Peyer's patch (tissue), 4 donors: ENCODE results near the gene SMIM12. TPM values are rescaled to one million over a fixed set of nuclear protein-coding genes. Genes with fewer than 3 reads are reported as not detected.
"Not testable (repeated sequence)": the region's sequence is repeated elsewhere in the genome, so short reads cannot be mapped to it uniquely, and the experiment has no call there.

ENCODE experiments used
- DNase-seq, 3 donors: peaks; one replicate each; pipeline ENCODE4 v3.0.0-alpha.2; 2017 to 2019
- H3K27ac ChIP-seq, 4 donors: fragments of 200-600 bp; sonication (generic); one replicate each; pipeline ENCODE4 v1.5.1; 2016 to 2019
- H3K27me3 ChIP-seq, 2 donors: fragments of 200-600 bp; sonication (generic); one replicate each; pipeline ENCODE4 v1.5.1; 2019
- H3K36me3 ChIP-seq, 3 donors: fragments of 200-600 bp; sonication (generic); one replicate each; pipeline ENCODE4 v1.5.1; 2016 to 2019
- H3K4me1 ChIP-seq, 4 donors: fragments of 200-600 bp; sonication (generic); one replicate each; pipeline ENCODE4 v1.5.1; 2016 to 2019
- H3K4me3 ChIP-seq, 4 donors: fragments of 200-600 bp; sonication (generic); 1 replicate in 3 of 4; 2 replicates in 1 of 4; pipeline ENCODE4 v1.5.1; 2016 to 2019; ENCODE audit warnings: mild to moderate bottlenecking in 1 of 4
- H3K9me3 ChIP-seq, 4 donors: fragments of 200-600 bp; sonication (generic); one replicate each; pipeline ENCODE4 v1.5.1; 2016 to 2019; ENCODE audit warnings: mild to moderate bottlenecking in 1 of 4
- CTCF ChIP-seq, 6 experiments: fragments of 450-650 bp in 4 of 6; fragments of 200-600 bp in 2 of 6; sonication (generic) in 1 of 6; IDR thresholded peaks; one replicate each; pipeline ENCODE4 v1.5.1; 2017 to 2019; ENCODE audit warnings: antibody characterized with exemption in 6 of 6, mild to moderate bottlenecking in 3 of 6, moderate library complexity in 1 of 6
- POLR2A ChIP-seq, 2 donors: fragments of 450-650 bp; IDR thresholded peaks; one replicate each; pipeline ENCODE4 v1.5.1; 2017; ENCODE audit warnings: antibody characterized with exemption in 2 of 2, mild to moderate bottlenecking in 2 of 2, moderate library complexity in 2 of 2
- total RNA-seq, 4 donors: library from RNA; depleted of rRNA; stranded (reverse); fragments of >200 nt; gene quantifications; one replicate each; pipeline ENCODE4 v1.1.0, GENCODE V29; 2016

Gene SMIM12
- total RNA-seq, 4 donors from 2014 or later, result 10.7 to 40.3 (median 30.0) TPM

- Histone ChIP-seq H3K4me3 (no peak overlapping the region), H3K36me3 (no peaks in the 10 kb centered on the region), H3K27me3 (no peaks in the 10 kb centered on the region), H3K27ac (no peak overlapping the region), H3K9me3 (no peaks in the 10 kb centered on the region), H3K4me1 (no peaks in the 10 kb centered on the region)
- TF ChIP-seq POLR2A (IDR thresholded peaks at IDR 0.05), result no peak
- no peak for TF ChIP-seq CTCF (IDR thresholded peaks at IDR 0.05)
- DNase-seq, result no peak
These were observed 32.1 kb downstream of the SMIM12 start for GRCh38 chr1:34827341-34827941.

GRCh38 chr1:34825455-34826091 lies 34.0 kb downstream of the SMIM12 start:
- Histone ChIP-seq H3K27ac (no peak overlapping the region), H3K4me3 (no peak overlapping the region), H3K9me3 (no peaks in the 10 kb centered on the region), H3K27me3 (no peaks in the 10 kb centered on the region), H3K36me3 (no peaks in the 10 kb centered on the region), H3K4me1 (no peaks in the 10 kb centered on the region)
- TF ChIP-seq POLR2A (IDR thresholded peaks at IDR 0.05) (no peak), CTCF (IDR thresholded peaks at IDR 0.05) (no peak)
- DNase-seq, result no peak

- Histone ChIP-seq H3K27ac (no peak overlapping the region), H3K9me3 (no peaks in the 10 kb centered on the region), H3K4me3 (no peak overlapping the region), H3K36me3 (no peaks in the 10 kb centered on the region), H3K27me3 (no peaks in the 10 kb centered on the region), H3K4me1 (no peaks in the 10 kb centered on the region)
- TF ChIP-seq POLR2A (IDR thresholded peaks at IDR 0.05) (no peak), CTCF (IDR thresholded peaks at IDR 0.05) (no peak)
- DNase-seq, result no peak
These were observed 34.6 kb downstream of the SMIM12 start for GRCh38 chr1:34824817-34825454.

- DNase-seq, result no peak
- Histone ChIP-seq H3K4me1 (no peaks in the 10 kb centered on the region), H3K36me3 (no peaks in the 10 kb centered on the region), H3K9me3 (no peaks in the 10 kb centered on the region), H3K27ac (no peak overlapping the region), H3K4me3 (no peak overlapping the region), H3K27me3 (no peaks in the 10 kb centered on the region)
- TF ChIP-seq POLR2A (IDR thresholded peaks at IDR 0.05), result no peak
- no peak for TF ChIP-seq CTCF (IDR thresholded peaks at IDR 0.05)
These were observed 37.3 kb downstream of the SMIM12 start for GRCh38 chr1:34822202-34822601.

GRCh38 chr1:34818862-34819261 lies 40.7 kb downstream of the SMIM12 start:
- H3K27me3 ChIP-seq, H3K36me3 ChIP-seq, DNase-seq, H3K4me3 ChIP-seq, H3K27ac ChIP-seq, H3K9me3 ChIP-seq, H3K4me1 ChIP-seq: not testable (repeated sequence)

- Histone ChIP-seq H3K4me1 (no peaks in the 10 kb centered on the region), H3K27me3 (no peaks in the 10 kb centered on the region), H3K9me3 (no peaks in the 10 kb centered on the region), H3K4me3 (no peak overlapping the region), H3K36me3 (no peaks in the 10 kb centered on the region), H3K27ac (no peak overlapping the region)
- no peak for TF ChIP-seq CTCF (IDR thresholded peaks at IDR 0.05)
- no peak for TF ChIP-seq POLR2A (IDR thresholded peaks at IDR 0.05)
- no peak for DNase-seq
These were observed 42.8 kb downstream of the SMIM12 start for GRCh38 chr1:34816778-34817177.
